ENCODE data around the gene METTL1. TPM values are rescaled to one million over a fixed set of nuclear protein-coding genes. Genes with fewer than 3 reads are reported as not detected.

METTL1 gene
- total and polyA plus RNA-seq, 9 of the 15 experiments (the other 6 are each of a cell fraction or from before 2014, with no cell fraction given) = 12.6 to 65.9 (median 39.2) TPM

DNA sequence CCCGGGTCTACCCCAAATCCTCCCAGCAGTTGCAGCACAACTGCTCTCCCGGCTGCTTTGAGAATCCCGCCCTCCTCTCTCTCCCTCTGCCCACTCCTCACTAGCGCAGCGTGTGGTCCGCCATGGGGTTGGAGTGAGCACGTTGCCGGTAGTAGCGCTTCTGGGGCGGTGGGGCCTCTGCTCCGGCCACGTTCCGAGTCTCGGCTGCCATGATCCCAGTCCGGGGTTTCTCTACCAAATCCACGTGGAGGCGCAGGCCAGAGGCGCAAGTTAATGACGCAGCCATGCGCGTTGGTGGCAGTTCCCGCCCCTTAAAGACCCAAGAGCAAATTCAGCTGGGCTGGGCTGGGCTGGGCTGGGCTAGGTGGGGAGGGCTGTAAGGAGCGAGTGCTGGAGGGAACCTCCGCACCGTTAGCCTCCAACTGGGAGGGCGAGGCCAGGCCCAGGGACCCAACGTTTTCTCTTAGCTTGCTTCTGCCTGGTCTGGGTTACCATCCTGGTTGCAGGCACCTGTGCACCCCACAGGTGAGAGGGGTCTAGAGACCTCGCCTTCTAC lies at the start of gene METTL1 (continued):
- TF ChIP-seq, protein P1, sequence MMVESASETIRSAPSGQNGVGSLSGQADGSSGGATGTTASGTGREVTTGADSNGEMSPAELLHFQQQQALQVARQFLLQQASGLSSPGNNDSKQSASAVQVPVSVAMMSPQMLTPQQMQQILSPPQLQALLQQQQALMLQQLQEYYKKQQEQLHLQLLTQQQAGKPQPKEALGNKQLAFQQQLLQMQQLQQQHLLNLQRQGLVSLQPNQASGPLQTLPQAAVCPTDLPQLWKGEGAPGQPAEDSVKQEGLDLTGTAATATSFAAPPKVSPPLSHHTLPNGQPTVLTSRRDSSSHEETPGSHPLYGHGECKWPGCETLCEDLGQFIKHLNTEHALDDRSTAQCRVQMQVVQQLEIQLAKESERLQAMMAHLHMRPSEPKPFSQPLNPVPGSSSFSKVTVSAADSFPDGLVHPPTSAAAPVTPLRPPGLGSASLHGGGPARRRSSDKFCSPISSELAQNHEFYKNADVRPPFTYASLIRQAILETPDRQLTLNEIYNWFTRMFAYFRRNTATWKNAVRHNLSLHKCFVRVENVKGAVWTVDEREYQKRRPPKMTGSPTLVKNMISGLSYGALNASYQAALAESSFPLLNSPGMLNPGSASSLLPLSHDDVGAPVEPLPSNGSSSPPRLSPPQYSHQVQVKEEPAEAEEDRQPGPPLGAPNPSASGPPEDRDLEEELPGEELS (CRISPR knock-in tag; IDR thresholded peaks at IDR 0.05; ENCODE audit: borderline replicate concordance) = no peak
- no peak for TF ChIP-seq ZNF436 (CRISPR knock-in tag; IDR thresholded peaks at IDR 0.05)
- no peak for TF ChIP-seq IFI16 (CRISPR knock-in tag; IDR thresholded peaks at IDR 0.05)
- no peak for TF ChIP-seq RBM39 (optimal IDR thresholded peaks at IDR 0.05; ENCODE audit: low read depth, low read length)
- TF ChIP-seq, protein P2, sequence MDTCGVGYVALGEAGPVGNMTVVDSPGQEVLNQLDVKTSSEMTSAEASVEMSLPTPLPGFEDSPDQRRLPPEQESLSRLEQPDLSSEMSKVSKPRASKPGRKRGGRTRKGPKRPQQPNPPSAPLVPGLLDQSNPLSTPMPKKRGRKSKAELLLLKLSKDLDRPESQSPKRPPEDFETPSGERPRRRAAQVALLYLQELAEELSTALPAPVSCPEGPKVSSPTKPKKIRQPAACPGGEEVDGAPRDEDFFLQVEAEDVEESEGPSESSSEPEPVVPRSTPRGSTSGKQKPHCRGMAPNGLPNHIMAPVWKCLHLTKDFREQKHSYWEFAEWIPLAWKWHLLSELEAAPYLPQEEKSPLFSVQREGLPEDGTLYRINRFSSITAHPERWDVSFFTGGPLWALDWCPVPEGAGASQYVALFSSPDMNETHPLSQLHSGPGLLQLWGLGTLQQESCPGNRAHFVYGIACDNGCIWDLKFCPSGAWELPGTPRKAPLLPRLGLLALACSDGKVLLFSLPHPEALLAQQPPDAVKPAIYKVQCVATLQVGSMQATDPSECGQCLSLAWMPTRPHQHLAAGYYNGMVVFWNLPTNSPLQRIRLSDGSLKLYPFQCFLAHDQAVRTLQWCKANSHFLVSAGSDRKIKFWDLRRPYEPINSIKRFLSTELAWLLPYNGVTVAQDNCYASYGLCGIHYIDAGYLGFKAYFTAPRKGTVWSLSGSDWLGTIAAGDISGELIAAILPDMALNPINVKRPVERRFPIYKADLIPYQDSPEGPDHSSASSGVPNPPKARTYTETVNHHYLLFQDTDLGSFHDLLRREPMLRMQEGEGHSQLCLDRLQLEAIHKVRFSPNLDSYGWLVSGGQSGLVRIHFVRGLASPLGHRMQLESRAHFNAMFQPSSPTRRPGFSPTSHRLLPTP (IDR thresholded peaks at IDR 0.05; ENCODE audit: borderline replicate concordance, extremely low read depth, insufficient read length) = no peak
- no peak for TF ChIP-seq ZNF41 (CRISPR knock-in tag; conservative IDR thresholded peaks at IDR 0.05)
- peak; percentile 62; the same call in 1 of the 2 replicates for TF ChIP-seq MTA3 (IDR thresholded peaks at IDR 0.05; ENCODE audit: borderline replicate concordance)
- no peak for TF ChIP-seq BMI1 (IDR thresholded peaks at IDR 0.05; ENCODE audit: low read length)
- TF ChIP-seq, protein P3, sequence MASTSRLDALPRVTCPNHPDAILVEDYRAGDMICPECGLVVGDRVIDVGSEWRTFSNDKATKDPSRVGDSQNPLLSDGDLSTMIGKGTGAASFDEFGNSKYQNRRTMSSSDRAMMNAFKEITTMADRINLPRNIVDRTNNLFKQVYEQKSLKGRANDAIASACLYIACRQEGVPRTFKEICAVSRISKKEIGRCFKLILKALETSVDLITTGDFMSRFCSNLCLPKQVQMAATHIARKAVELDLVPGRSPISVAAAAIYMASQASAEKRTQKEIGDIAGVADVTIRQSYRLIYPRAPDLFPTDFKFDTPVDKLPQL (IDR thresholded peaks at IDR 0.05; ENCODE audit: extremely low read depth, insufficient read length) = no peak
- no peak for TF ChIP-seq CUX1 (CRISPR knock-in tag; IDR thresholded peaks at IDR 0.05)
- no peak for TF ChIP-seq KLF16 (IDR thresholded peaks at IDR 0.05)
- TF ChIP-seq MEF2D (tag; conservative IDR thresholded peaks at IDR 0.05; ENCODE audit: low read depth) = no peak
- no peak for TF ChIP-seq MIER1 (IDR thresholded peaks at IDR 0.05; ENCODE audit: low read depth)
- no peak for TF ChIP-seq PCBP2 (IDR thresholded peaks at IDR 0.05; ENCODE audit: low read depth, low read length, poor library complexity, severe bottlenecking)
- TF ChIP-seq POLR2AphosphoS2 (IDR thresholded peaks at IDR 0.05; ENCODE audit: low read length) = no peak
- TF ChIP-seq, protein P4, sequence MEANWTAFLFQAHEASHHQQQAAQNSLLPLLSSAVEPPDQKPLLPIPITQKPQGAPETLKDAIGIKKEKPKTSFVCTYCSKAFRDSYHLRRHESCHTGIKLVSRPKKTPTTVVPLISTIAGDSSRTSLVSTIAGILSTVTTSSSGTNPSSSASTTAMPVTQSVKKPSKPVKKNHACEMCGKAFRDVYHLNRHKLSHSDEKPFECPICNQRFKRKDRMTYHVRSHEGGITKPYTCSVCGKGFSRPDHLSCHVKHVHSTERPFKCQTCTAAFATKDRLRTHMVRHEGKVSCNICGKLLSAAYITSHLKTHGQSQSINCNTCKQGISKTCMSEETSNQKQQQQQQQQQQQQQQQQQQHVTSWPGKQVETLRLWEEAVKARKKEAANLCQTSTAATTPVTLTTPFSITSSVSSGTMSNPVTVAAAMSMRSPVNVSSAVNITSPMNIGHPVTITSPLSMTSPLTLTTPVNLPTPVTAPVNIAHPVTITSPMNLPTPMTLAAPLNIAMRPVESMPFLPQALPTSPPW (CRISPR knock-in tag; IDR thresholded peaks at IDR 0.05) = peak; percentile 86

Measured in K562 (cell line).